AG09319 (cell line): ENCODE data around the gene ARRB1.
"Not testable (repeated sequence)": the region's sequence is repeated elsewhere in the genome, so short reads cannot be mapped to it uniquely, and the experiment has no call there.

Experiments used
- DNase-seq: peaks from one replicate; pipeline ENCODE4 v3.0.0-alpha.2; 2010; ENCODE audit warnings: low read depth; ENCODE audit errors: extremely low read depth
- CTCF ChIP-seq: IDR thresholded peaks from 2 replicates; pipeline ENCODE4 v1.5.1; 2011; ENCODE audit warnings: low read depth, mild to moderate bottlenecking, inconsistent platforms, low read length, moderate library complexity

Gene ARRB1

DNA sequence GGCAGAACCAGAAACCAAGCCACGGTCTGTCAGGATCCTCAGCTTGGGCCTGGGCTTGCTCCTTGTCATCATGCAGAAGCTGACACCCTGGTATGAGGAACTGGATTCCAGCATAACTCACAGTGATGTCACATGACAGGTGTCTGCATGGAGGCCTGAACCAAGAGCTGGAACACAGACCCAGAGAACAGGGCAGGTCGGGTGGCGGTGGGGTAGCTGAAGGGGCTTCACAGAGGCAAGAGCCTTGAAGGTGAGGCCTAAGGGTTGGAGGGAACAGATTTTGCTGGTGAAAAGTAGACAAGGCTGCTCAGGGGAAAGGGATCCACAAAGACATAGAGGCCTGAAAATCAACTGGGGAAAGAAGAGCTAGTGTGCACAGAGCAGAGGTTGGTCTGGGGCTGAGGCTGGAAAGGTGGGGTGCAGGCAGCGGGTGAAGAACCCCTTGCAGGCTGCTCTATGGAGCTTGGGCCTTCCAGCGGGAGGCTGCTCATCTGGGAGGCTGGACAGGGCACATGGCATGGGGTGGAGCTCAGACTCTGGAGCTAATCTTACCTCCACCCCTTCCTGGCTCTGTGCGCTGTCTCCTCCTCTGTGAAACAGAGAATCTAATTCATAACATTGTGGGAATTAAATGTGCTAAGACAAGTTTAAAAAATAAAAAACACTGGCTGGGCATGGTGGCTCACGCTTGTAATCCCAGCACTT, 29.4 kb upstream of the ARRB1 start:
- no peak for TF ChIP-seq CTCF
- no peak for DNase-seq

GRCh38 chr11:75380245-75380644, 28.8 kb upstream of the ARRB1 start:
- no peak for DNase-seq
- no peak for TF ChIP-seq CTCF

DNA sequence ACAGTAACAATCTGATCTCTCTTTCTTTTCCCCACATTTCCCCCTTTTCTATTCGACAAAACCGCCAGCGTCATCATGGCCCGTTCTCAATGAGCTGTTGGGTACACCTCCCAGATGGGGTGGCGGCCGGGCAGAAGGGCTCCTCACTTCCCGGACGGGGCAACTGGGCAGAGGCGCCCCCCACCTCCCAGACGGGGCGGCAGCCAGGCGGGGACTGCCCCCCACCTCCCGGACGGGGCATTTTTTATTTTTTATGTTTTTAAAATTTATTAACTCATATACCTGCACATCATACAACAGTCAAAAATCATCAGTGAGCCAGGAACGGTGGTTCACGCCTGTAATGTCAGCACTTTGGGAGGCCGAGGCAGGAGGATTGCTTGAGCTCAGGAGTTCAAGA, 27.3 kb upstream of the ARRB1 start:
- DNase-seq: not testable (repeated sequence)

DNA sequence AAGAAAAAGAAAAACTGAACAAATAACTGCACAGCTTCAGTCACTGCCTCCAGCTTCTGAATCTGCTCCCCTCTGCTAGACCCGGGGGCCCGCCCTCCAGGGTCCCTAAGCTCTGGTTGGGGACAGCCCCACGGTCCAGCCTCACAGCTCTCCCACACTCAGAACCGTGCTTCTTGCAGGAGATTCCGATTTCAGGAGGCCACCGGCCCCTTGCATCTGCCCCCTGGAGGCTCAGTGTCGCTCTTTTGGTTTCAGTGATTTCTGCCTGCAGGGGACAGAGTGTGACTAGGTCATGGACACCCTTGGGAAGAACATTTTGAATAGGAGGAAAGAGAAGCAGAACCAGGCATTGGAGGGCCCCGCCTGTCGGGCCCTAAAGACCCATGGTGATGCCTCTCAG, 24.7 kb upstream of the ARRB1 start:
- no peak for DNase-seq
- TF ChIP-seq CTCF: no peak

- no peak for TF ChIP-seq CTCF
- no peak for DNase-seq
Observed at GRCh38 chr11:75375626-75376025, 24.2 kb upstream of the ARRB1 start.

DNA sequence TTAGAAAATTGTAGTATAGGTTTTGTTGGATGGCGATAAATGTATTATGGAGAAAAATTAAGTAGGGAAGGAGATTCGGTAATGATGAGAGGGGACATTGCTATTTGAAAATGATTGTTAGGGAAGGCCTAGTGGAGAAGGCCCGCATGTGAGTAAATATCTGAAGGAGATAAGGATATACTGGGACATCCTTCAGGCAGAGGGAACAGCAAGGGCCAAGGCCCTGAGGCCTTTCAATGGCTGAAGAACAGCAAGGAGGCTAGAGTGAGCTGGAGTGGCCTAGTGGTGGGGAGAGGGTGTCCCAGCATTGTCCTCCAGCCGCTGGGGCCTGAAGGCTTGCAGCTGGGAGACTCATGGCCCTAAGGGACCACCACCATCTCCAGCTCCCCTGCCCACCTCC, 23.2 kb upstream of the ARRB1 start:
- TF ChIP-seq CTCF: no peak
- no peak for DNase-seq

- TF ChIP-seq CTCF: no peak
- DNase-seq: no peak
Observed at GRCh38 chr11:75373201-75373600, 21.7 kb upstream of the ARRB1 start.
